ENCODE results near the gene SCLT1. TPM values are rescaled to one million over a fixed set of nuclear protein-coding genes. Genes with fewer than 3 reads are reported as not detected.

SCLT1 gene
- polyA plus RNA-seq, 3 donors = 14.8 to 20.1 (median 17.9) TPM

DNA sequence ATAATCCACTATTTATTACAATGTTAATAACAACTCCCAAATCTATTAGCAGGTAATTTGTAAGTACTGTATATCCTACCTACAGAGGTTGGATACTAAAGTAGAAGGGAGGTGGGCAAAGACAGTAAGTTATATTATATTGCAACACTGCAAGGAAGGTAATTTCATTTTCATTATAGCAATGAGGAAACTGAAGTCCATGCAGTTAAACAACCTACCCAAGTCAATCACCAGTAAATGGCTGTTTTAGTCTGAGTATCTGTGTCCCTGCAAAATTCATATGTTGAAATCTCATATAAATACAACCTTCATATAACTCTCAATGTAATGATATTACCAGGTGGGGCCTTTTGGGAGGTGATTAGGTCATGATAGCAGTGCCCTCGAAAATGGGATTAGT lies 114.4 kb downstream of the SCLT1 start:
- WGBS (ENCODE audit: insufficient coverage) = no CpG with 5 or more reads among the region's 1 CpG
- no peaks in the 10 kb centered on the region for H3K27me3 Mint-ChIP-seq (ENCODE audit: low read depth in 3 of 3)
- no peaks in the 10 kb centered on the region for H3K27me3 ChIP-seq (ENCODE audit: control insufficient read depth in 2 of 2, insufficient read depth in 2 of 2, low read length in 2 of 2)
- H3K9ac ChIP-seq (ENCODE audit: insufficient read depth, low read length, poor library complexity, severe bottlenecking) = no peak overlapping the region
- no peak overlapping the region for H3K4me2 ChIP-seq (replicated peaks; ENCODE audit: extremely low read depth, low read length, poor library complexity, severe bottlenecking)
- no peak overlapping the region for H3K4me3 Mint-ChIP-seq
- H3K36me3 ChIP-seq (replicated peaks in 1 of 2; ENCODE audit: control insufficient read depth in 1 of 2, insufficient read depth in 2 of 2, low read length in 2 of 2) = peaks cover 12 to 70% of the 10 kb centered on the region in 2 donors
- no peak overlapping the region for H3K27ac Mint-ChIP-seq
- H3K4me3 ChIP-seq (replicated peaks in 1 of 3; ENCODE audit: low read depth in 2 of 3, low read length in 3 of 3) = no peak overlapping the region
- no peak for DNase-seq
- no peaks in the 10 kb centered on the region for H3K4me1 Mint-ChIP-seq
- H3K9me3 ChIP-seq (replicated peaks in 1 of 2; ENCODE audit: control insufficient read depth in 1 of 2, insufficient read depth in 1 of 2, low read length in 2 of 2) = no peaks in the 10 kb centered on the region
- H4K20me1 ChIP-seq (ENCODE audit: insufficient read depth, low read length) = no peaks in the 10 kb centered on the region
- peaks cover 29 to 31% of the 10 kb centered on the region in 2 donors for H3K36me3 Mint-ChIP-seq
- H3K9me3 Mint-ChIP-seq = peaks cover 0 to 4% (median 0%) of the 10 kb centered on the region in 7 donors
- no peak for TF ChIP-seq CTCF (IDR thresholded peaks at IDR 0.05)
- H2AFZ ChIP-seq (ENCODE audit: insufficient read depth, low read depth, low read length, poor library complexity, severe bottlenecking) = no peak overlapping the region
- intact Hi-C loops (cut with micrococcal nuclease) = no loop called here
- H3K79me2 ChIP-seq (ENCODE audit: insufficient read depth, low read length) = no peaks in the 10 kb centered on the region
- peak overlapping the region in 1 of 2 donors; percentile 40 for H3K27ac ChIP-seq (ENCODE audit: low read depth in 1 of 2, low read length in 2 of 2)
- no peaks in the 10 kb centered on the region for H3K4me1 ChIP-seq (ENCODE audit: control insufficient read depth in 1 of 2, insufficient read depth in 2 of 2, low read length in 2 of 2)

GRCh38 chr4:128974136-128974581 lies 119.2 kb downstream of the SCLT1 start:
- peaks cover 0 to under 1% of the 10 kb centered on the region in 2 donors for H3K9me3 ChIP-seq (replicated peaks in 1 of 2; ENCODE audit: control insufficient read depth in 1 of 2, insufficient read depth in 1 of 2, low read length in 2 of 2)
- no peak overlapping the region for H3K9ac ChIP-seq (ENCODE audit: insufficient read depth, low read length, poor library complexity, severe bottlenecking)
- no peaks in the 10 kb centered on the region for H3K79me2 ChIP-seq (ENCODE audit: insufficient read depth, low read length)
- intact Hi-C loops (cut with micrococcal nuclease) = no loop called here
- Mint-ChIP-seq H3K4me3 (no peak overlapping the region), H3K4me1 (no peaks in the 10 kb centered on the region), H3K27ac (peak overlapping the region in 2 of 7 donors; percentile 55 to 67), H3K9me3 (peaks cover 0 to 2% (median 0%) of the 10 kb centered on the region in 7 donors), H3K36me3 (peaks cover 23 to 29% of the 10 kb centered on the region in 2 donors), H3K27me3 (ENCODE audit: low read depth in 3 of 3) (no peaks in the 10 kb centered on the region)
- H3K4me2 ChIP-seq (replicated peaks; ENCODE audit: extremely low read depth, low read length, poor library complexity, severe bottlenecking) = no peak overlapping the region
- H3K4me3 ChIP-seq (replicated peaks in 1 of 3; ENCODE audit: low read depth in 2 of 3, low read length in 3 of 3) = no peak overlapping the region
- no peak for DNase-seq
- peaks cover 19 to 74% of the 10 kb centered on the region in 2 donors for H3K36me3 ChIP-seq (replicated peaks in 1 of 2; ENCODE audit: control insufficient read depth in 1 of 2, insufficient read depth in 2 of 2, low read length in 2 of 2)
- no peak overlapping the region for H2AFZ ChIP-seq (ENCODE audit: insufficient read depth, low read depth, low read length, poor library complexity, severe bottlenecking)
- TF ChIP-seq CTCF (IDR thresholded peaks at IDR 0.05) = no peak
- no CpG with 5 or more reads among the region's 2 CpGs for WGBS (ENCODE audit: insufficient coverage)
- H3K27ac ChIP-seq (ENCODE audit: low read depth in 1 of 2, low read length in 2 of 2) = peak overlapping the region in 1 of 2 donors; percentile 3
- no peaks in the 10 kb centered on the region for H3K27me3 ChIP-seq (ENCODE audit: control insufficient read depth in 2 of 2, insufficient read depth in 2 of 2, low read length in 2 of 2)
- H4K20me1 ChIP-seq (ENCODE audit: insufficient read depth, low read length) = no peaks in the 10 kb centered on the region
- H3K4me1 ChIP-seq (ENCODE audit: control insufficient read depth in 1 of 2, insufficient read depth in 2 of 2, low read length in 2 of 2) = no peaks in the 10 kb centered on the region
